Kidney epithelial cell (primary cell): ENCODE results near the gene EFNA4. TPM values are rescaled to one million over a fixed set of nuclear protein-coding genes. Genes with fewer than 3 reads are reported as not detected.

Experiments
- DNase-seq: peaks from one replicate; pipeline ENCODE4 v3.0.0-alpha.2; 2010; ENCODE audit warnings: low read depth
- H3K27me3 ChIP-seq: 2 replicates; pipeline ENCODE4 v1.6.0; 2011; ENCODE audit warnings: low read length; ENCODE audit not compliant: control insufficient read depth, insufficient read depth
- H3K36me3 ChIP-seq: 2 replicates; pipeline ENCODE4 v1.5.1; 2011; ENCODE audit warnings: low read length; ENCODE audit not compliant: control insufficient read depth, insufficient read depth
- H3K4me3 ChIP-seq: 2 replicates; pipeline ENCODE4 v1.5.1; 2011; ENCODE audit warnings: low read depth, mild to moderate bottlenecking, control low read depth, low read length
- total RNA-seq: library from RNA; depleted of rRNA; stranded (reverse); fragments of >200 nt; gene quantifications from 2 replicates; pipeline ENCODE4 v1.2.3, GENCODE V29; 2015
- TF ChIP-seq, protein P1 (sequence below): IDR thresholded peaks from 2 replicates; pipeline ENCODE4 v1.5.1; 2011; ENCODE audit warnings: mild to moderate bottlenecking, moderate library complexity, low read length, control low read depth, inconsistent platforms; ENCODE audit not compliant: insufficient read depth, poor library complexity, severe bottlenecking

EFNA4 gene
- total RNA-seq, 1 donor from 2014 or later: 16.8 TPM

DNA sequence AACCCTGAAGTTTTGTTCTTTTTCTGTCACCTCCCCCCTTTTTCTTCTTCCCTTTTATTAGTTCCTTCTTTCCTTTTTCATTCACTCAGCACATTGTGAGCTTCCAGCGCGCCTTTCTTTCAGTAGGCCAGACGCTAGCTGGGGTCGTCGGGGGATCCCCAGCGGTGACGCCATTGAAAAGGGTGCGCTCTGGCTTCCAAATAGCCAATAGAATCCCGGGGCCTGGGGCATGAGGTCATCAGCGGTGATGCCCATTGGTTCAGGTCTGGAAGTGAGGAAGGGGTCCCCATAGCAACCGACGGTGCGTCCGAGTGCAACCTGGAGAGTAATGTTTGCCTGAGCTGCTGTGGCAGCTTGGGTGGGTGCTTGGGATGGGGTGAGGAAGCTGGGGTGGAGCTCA lies 8.2 kb downstream of the EFNA4 start:
- no peak overlapping the region for H3K4me3 ChIP-seq
- H3K27me3 ChIP-seq: peaks cover 13% of the 10 kb centered on the region
- H3K36me3 ChIP-seq: no peaks in the 10 kb centered on the region
- no peak for DNase-seq
- TF ChIP-seq, protein P1, sequence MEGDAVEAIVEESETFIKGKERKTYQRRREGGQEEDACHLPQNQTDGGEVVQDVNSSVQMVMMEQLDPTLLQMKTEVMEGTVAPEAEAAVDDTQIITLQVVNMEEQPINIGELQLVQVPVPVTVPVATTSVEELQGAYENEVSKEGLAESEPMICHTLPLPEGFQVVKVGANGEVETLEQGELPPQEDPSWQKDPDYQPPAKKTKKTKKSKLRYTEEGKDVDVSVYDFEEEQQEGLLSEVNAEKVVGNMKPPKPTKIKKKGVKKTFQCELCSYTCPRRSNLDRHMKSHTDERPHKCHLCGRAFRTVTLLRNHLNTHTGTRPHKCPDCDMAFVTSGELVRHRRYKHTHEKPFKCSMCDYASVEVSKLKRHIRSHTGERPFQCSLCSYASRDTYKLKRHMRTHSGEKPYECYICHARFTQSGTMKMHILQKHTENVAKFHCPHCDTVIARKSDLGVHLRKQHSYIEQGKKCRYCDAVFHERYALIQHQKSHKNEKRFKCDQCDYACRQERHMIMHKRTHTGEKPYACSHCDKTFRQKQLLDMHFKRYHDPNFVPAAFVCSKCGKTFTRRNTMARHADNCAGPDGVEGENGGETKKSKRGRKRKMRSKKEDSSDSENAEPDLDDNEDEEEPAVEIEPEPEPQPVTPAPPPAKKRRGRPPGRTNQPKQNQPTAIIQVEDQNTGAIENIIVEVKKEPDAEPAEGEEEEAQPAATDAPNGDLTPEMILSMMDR: no peak

DNA sequence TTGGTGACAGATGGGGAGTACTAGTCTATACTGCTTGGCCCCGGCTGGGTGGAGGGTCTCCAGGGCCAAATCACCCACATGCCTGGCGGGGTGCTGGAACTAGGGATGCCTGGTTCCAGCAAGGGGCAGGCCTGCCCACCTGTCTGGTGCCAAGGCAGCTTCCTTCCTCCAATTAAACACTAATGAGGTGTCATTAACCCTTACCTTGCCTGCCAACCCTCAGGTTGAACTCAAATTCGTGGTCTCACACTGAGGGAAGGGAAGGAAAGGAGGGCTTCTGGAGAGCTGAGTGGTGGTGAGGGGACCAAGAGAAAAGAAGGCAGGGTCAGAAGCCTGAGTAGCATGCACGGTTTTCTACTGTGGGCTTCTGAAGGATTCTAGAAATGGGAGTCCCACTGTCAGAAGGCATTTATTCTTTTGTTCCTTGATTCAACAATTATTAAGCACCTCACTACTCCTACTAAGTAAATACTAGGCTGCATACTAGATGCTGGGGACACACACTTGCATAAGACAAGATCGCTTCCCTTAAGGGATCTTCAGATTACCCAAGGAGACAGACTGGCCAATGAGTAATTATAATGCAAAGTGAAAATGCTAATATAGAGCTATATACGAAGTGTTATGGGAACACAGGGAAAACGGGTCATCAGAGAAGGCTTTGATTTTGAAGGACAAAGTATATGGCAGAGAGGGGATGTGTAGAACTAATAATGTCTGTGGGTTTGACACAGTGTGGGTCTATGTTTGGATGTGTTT lies 9.2 kb downstream of the EFNA4 start:
- TF ChIP-seq, protein P1: no peak
- H3K27me3 ChIP-seq: peaks cover 15% of the 10 kb centered on the region
- H3K4me3 ChIP-seq: no peak overlapping the region
- no peak for DNase-seq
- H3K36me3 ChIP-seq: no peaks in the 10 kb centered on the region

DNA sequence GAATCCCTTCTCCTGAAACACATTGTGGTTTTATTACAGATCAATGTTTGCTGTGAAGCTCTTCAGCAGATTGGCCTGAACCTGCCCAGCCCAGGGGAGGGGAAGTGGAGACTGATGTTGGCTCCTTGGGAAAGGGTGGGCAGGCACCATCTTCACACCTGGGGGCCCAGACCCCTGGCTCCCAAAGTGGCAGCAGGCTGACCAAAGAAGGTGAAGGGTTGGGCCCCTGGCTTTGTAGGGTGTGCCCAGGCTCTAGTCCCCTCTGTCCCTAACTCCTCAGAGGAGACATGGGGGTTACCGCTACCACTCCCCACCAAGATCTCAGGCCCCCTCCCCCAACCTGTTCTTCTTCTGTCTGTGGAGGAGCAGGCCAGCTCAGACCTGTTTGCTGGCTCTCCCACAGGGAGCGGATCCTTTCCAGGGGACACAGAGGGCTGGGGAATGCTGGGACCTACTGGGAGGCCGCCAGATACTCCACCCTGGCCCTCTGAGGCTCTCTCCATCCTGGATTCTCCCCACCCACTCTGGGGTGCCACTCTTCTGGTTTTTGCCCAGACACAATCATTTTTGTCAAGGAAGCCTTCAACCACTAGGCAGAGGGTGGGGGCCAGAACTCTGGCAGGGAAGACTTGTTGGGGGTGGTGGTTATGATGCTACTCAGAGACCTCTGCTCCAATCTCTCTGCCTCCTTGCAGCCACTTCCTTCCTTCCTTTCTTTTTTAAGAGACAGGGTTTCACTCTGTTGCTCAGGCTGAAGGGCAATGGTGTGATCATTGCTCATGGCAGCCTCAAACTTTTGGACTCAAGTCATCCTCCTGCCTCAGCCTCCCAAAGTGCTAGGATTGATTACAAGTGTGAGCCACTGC lies 10.1 kb downstream of the EFNA4 start:
- TF ChIP-seq, protein P1: no peak
- no peak overlapping the region for H3K4me3 ChIP-seq
- DNase-seq: no peak
- no peaks in the 10 kb centered on the region for H3K36me3 ChIP-seq
- H3K27me3 ChIP-seq: peaks cover 21% of the 10 kb centered on the region

DNA sequence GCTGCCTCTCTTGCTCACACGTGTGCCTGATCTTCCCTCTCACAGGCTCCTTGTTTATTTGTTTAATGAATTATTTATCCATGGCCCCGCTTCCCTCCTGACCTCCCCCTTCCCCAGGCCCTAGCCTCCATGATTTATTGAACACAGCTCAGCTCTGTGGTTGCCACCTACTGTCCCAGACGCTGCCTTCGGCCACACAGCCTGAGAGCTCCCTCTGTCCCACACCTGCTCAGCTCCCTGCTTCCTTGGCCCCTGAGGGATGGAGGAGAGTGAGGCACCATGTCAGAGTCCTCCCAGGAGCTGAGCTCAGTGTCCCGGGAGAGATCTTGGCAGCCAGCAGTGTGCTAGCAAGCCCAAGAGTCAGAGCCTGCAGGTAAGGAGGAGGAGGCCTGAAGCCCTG lies 12.0 kb downstream of the EFNA4 start:
- Histone ChIP-seq H3K27me3 (peaks cover 38% of the 10 kb centered on the region), H3K4me3 (no peak overlapping the region), H3K36me3 (no peaks in the 10 kb centered on the region)
- DNase-seq: no peak
- TF ChIP-seq, protein P1: no peak

DNA sequence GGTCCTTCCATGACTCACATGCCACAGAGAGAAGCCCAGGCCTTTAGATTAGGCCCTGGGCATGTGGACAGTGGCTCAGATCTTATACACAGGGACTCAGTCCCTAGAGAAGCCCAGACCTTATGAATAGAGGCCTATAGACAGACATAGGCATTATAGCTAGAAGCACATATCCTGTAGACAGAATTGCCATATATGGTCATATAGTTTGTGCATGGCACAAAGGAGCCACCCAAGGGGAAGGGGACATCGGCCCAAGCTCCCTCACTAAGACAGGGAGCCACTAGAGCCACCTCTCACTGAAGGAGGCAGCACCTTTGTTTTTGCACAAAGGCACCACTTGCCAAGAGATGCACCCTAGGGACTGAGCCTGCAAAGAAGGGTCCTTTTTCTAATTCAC lies 12.8 kb downstream of the EFNA4 start:
- Histone ChIP-seq H3K27me3 (peaks cover 46% of the 10 kb centered on the region), H3K36me3 (no peaks in the 10 kb centered on the region), H3K4me3 (no peak overlapping the region)
- DNase-seq: no peak
- TF ChIP-seq, protein P1: no peak
